UCSD-AML1 (cell line): Measurements from ENCODE around the gene KRTAP5-1.

Source experiments
- DNase-seq: peaks from one replicate; lab custom pipeline; 2025; ENCODE audit not compliant: unreplicated experiment; lab: John Stamatoyannopoulos, UW

The KRTAP5-1 gene

DNA sequence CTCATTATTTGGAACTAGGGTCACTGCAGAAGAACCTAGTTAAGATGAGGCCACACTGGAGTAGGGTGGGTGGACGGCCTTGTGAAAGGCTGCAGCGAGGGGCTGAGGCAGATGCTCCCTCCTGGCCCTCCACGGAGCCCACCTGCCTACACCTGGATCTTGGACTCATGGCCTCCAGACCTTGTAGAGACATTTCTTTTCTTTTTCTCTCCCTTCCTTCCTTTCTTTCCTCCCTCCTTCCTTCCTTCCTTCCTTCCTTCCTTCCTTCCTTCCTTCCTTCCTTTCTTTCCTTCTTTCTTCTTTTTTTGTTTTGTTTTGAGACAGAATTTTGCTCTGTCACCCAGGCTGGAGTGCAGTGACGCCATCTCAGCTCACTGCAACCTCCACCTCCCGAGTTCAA is 39.7 kb downstream of the KRTAP5-1 start:
- DNase-seq, result no peak

DNA sequence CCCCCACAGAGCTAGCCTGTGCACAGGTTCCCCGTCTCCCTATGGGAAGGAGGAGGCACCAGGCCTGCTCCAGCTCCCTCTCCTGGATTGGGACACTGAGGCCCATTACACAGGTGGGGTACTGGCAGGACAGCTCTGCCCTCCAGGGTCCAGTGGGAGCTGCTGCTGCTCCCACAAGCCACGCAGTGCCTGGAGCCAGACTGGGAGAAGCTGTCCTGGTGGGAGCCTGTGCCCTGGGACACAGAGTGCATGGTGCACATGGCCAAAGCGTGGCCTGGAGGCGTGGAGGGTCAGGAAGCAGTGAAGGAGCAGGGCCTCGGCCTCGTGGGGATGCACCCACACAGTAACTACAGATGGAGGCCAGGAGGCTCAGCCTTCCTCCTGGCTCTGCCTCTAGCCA is 40.5 kb downstream of the KRTAP5-1 start:
- no peak for DNase-seq

DNA sequence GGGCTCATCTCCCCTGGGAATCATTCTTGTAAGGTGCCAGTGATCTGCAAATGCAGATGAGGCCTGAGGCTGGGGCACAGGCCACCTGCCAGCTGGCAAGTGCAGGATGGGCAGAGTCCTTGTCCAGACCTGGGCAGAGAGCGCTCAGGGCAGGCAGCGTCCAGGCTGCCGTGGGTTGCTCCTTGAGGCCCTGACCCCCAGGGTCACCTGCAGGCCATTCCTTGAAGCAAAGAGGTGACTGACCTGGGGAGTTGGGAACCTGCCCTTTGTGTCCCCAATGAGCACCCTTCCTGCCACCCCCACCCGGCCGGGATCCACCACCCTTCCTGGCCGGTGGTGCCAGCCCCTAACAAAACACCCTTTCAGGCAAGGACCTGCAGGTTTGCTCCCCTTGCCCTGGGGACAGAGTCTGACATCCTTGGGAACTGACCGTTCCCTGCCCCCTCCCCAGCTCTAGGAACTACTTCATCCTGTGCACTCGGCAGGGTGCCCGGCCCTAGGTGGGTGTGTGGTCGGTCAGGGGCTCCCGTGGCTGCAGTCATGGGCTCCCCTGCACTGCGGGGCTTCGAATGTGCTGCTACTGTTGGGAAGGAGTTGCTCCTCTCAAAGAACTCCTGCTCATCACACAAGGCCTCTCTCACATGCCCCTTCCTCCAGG is 41.3 kb downstream of the KRTAP5-1 start:
- DNase-seq, result no peak

DNA sequence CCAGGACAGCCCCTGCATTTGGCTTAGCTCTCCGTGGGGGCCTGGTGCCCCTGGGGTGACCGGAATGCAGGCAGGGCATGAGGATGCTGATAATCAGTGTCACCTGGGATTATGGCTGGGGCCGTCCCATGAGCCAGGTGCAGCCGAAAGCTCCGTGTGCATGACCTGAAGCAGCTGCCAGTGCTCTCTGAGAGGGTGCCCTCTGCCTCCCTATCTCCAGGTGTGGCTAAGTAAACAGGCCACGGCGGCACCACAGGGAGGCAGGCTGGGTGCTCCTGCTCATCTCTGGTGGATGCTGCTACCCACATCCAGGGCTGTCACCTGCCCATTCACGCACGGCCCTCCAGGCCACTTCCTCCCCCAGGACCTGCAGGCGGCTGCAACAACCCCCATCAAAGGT is 42.8 kb downstream of the KRTAP5-1 start:
- no peak for DNase-seq

DNA sequence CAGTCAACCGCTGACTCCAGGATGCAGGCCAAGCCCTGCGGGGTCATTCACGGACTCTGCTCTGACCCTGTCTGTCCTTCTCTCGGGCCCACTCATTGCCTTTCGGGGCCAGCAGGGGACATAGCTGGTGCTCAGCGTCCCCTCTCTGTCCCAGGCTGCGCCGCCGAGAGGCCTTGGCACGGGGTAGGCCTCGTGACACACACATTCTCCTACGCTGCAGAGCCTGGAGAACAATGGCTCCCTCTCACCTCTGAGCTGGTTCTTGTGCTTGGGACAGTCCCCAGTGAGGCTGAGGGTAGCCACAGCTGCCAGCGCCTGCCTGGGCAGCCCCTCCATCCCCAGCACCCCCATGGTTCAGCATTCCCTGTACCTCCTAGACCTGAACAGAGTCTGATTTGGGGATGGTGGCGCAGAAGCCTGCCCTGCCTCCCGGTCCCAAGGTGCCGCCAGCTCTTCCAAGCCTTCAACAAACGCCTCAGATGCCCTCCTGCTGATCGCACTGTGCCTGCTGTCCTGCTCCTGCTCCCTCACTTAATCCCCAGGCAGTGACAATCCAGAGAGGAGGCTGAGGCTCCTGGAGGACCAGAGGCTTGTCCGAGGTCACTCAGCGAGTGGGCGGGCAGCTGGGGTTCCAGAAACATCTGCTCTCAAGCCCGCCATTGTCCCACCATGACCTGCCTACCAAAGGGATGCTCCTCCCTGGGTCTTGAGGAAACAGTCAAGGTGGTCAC is 43.4 kb downstream of the KRTAP5-1 start:
- DNase-seq, result no peak

DNA sequence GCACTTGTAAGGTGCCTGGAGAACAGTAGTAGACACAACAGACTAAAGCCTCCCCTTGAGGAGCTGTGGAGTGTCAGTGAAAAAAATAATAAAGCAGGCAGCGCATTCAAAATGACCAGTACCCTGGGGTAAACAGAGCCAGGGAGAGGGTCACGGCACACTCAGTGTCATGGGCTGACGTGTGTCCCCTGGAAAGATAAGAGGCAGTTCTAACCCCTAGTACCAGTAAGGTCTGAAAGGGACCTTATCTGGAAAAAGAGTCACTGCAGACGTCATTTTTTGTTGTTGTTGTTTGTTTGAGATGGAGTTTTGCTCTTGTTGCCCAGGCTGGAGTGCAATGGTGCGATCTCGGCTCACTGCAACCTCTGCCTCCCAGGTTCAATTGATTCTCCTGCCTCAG is 45.0 kb downstream of the KRTAP5-1 start:
- DNase-seq, result no peak

DNA sequence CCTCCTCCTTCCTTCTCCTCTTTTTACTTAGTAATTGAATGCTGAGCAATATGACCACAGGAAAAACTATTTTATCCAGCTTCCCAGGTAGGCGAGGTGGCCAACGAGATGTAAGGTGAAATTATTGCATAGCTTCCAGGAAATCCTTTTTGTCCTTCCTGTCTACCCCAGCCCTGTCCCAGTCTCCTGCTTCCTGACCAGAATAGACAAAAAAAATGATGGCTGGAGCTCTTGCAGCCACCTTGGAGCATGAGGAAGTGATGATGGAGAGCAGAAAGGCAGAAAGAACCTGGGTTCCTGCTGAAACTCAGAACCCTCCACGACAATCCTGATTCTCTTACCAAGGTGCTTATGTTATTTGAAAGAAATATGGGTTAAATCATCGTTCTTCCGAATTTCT is 46.9 kb downstream of the KRTAP5-1 start:
- DNase-seq, result no peak

DNA sequence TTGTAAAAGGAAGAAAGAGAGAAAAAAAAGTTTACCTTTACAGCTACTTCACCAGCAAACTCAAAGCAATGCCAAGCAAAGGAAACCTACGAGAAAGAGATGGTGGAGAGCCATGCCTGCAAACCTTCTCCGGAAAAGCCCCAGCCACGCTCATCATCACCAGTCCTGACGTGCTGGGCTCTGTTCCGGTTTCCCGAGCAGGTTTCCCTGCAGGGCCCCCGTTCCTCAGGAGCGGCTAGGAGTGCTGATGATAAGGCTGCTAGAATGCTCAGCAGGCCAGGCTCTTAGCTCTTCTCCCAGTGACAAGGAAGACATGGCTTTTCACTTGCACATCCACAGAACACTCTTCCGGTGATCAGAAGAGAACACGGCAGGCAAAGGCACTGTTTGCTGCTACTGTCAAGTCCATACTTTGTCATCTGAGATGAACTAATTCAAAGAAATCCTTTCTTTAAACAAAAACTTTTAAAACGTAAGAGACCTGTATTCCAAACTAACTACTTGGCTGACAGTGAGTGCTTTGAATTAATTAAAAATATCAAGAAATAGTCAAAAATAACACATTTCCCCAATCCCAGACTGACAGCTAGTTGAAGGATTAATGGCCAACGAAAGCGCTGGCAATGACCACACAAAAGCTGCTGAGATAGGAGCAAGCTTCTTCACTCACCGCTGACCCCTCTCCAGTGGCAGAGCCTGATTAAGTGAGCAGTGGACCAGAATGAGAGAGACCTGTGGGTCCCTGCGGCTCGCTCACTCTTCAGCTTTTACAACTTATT is 48.8 kb downstream of the KRTAP5-1 start:
- no peak for DNase-seq

DNA sequence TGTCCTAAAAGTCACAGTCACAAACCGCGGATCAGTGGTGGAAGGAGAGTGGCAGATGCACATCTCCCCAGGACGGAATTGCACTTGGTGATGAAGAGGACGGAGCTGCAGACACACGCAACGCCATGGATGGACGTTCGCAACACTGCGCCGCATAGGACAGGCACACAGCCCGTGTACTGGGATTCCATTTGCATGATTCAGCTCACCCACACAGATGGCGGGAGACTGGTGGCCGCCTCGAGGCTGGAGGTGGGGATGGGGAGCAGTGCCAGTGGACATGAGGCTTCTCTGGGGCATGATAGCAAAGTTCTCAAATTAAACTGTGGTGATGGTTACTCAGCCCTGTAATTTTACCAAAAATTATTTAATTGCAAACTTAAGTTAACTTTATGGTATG is 50.4 kb downstream of the KRTAP5-1 start:
- no peak for DNase-seq
